GM21529 (cell line): Measurements from ENCODE around the gene GPR45.

ENCODE experiments used
- ATAC-seq: cut with Tn5 transposase; IDR thresholded peaks from one replicate; pipeline ENCODE4 v1.9.1; 2021; ENCODE audit not compliant: unreplicated experiment

GPR45 gene

DNA sequence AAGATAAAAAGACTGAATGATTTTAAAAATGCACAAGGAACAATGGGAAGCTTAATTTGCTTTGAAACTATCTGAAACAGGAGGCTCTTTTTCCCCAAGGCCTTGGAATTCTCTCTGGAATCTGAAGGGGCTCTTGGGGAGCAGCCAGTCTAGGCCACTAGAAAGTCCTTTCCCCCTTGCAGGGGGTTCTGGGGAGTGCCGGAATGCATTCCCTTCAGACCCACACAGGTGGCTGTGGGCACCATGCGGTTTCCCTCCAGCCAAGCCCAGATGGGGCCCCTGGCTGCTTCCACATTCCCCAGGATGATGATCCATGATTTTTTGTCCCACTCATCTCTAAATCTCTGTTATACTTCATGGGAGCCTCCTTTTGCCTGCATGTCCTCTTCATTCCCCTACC is 10.7 kb downstream of the GPR45 start:
- ATAC-seq: no peak

DNA sequence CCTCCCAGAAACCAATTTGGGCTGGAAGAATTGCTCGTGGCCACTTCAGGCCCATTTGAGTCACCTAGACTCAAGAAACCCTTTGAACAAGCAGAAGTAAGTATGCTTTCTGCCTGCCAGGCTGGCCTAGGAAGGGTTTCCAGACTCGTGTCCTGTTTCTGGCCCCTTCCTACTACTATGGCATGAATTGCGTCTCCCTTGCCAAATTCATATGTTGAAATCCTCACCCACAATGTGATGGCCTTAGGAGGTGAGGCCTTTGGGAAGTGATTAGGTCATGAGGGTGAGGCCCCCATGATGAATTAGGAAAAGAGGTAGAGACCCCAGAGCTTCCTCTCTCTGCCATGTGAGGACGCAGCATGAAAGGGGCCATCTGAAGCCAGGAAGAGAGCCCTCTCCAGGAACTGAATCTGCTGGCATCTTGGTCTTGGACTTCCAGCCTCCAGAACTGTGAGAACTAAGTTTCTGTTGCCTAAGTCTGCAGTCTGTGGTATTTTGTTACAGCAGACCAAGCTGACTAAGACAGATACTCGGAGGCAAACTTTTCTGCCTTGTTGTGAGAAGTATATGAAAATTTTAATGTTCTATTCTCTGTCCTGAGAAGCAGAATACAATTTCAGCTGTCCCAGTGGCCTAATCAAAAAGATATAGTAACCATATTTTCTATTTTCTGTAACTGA is 13.1 kb downstream of the GPR45 start:
- ATAC-seq: no peak

DNA sequence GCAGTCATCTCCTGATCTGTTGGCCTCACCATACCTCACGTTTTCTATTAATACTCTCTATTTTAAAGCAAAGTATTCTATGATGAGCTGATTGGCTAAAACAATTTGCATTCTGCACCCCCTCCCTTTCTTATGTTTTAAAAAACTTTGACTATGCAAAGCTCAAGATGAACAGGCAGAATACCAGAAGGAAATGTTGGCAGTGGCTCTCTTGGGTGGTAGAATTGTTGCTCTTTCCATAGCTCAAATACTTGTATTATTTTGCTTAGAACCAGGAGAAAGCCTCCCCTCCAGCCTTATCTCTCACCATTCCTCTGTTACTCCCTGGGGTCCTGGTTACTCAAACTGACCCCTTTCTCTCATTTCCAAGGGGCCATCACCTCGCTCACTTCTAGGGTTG is 14.4 kb downstream of the GPR45 start:
- ATAC-seq: no peak

DNA sequence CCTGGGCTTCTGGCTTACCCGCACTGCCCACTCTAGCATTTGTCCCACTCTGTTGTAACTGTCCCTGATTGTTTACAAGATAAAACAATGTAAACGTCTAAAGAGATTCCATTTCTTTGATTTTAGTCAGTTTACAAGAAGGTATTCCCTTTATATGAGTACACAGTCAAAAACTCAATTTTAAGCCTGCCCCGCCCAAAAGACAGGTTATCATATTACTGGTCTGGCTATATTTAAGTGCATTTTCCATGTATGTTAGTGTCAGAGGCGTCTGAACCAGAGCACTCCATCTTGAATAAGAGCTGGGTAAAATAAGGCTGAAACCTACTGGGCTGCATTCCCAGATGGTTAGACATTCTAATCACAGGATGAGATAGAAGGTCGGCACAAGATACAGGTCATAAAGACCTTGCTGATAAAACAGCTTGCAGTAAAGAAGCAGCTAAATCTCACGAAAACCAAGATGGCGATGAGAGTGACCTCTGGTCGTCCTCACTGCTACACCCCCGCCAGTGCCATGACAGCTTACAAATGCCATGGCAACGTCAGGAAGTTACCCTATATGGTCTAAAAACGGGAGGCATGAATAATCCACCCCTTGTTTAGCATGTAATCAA is 15.0 kb downstream of the GPR45 start:
- no peak for ATAC-seq

DNA sequence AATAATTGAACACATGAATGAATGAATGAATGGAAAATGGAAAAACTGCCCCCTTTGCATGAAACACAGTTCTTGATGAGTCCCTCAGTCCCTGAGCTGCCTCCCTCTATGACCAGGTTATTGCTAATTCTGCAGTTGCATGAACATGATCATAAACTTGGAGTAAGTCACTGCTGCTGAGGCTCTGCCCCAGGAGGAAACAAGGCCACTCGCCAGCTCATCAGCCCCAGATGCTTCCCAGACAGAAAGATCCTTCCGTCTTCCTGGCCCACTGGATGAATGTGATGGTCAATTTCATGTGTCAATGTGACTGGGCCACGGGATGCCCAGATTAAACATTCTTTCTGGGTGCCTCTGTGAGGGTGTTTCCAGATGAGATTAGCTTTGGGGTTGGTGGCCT is 16.4 kb downstream of the GPR45 start:
- ATAC-seq: no peak

DNA sequence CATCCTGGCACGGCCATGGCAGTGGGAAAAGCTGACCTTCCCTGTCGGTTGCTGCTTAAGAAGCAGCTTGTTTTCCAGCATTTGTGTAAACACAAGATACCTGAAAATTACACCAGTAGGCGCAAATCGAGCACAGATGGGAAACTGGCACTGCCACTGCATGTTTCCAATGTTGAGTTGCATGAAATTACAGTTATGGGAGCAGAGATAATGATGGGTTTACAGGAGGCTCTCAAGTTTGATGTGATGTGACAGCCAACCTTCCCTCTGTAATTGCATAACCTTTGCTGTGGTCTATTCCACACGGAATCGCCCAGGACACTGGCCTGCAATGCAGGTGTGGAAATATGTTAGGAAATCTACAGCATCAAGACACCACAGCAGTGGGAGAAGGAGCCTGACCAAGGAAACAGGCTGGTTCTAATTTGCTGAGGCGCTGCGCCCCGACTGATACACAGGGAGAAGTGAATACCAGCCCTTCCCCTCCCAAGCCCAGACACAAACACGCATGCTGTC is 17.4 kb downstream of the GPR45 start:
- no peak for ATAC-seq

DNA sequence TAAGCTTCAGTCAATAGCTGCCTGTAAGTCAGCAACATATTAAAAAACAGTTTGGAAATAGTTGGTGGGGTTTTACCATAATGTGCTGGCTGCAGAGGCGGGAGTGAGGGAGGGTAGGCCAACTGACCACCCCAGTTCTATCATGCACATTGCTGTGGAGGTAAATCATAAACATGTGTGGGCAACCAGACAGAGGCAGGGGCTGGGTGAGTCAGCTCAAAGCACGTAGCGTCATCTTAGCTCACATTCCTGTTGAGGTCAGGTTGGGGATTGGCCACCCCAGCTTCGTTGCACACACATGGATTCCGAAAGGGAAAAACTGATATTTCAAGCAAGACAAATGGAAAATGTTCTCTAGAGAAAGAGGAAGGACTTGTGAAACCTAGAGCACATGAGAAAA is 19.5 kb downstream of the GPR45 start:
- no peak for ATAC-seq

DNA sequence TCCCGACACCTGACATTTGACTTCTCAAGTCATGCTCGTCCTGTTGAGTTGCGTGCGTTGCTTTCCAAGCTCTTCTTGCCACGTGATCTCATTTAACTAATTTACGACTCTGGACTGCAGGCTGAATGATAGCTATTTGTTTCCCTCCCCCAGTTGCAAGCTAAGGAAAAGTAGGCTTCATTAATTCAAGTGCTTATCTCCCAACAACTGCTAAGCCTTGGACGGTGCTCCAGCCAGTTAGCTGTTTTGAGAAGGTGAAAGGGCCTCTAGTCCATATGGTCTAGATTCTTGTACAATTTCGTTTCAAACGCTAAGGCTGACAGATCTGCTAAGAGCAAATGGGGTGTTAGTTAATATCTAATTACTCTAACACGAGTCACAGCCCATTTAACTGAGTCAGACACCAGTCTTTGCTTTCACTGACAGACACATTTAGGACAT is 21.1 kb downstream of the GPR45 start:
- no peak for ATAC-seq

DNA sequence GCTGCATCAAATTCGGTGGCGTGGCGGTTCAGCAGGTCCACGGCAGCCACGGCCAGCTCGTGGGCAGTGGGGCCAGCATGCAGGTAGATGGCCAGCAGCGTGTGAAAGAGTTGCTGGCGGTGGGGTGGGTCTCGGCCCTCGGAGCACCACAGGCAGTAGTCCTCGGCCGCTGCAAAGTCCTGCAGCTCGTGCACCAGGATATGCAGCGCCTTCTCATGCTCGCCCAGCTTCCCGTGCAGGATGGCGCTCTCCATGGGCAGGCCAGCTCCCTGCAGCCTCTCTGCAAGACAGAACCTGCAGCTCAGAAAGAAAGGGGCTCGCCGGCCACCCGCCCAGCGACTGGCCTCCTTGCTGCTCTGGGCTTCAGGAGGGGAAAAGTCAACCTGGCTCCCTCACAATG is 27.9 kb downstream of the GPR45 start:
- ATAC-seq: no peak

DNA sequence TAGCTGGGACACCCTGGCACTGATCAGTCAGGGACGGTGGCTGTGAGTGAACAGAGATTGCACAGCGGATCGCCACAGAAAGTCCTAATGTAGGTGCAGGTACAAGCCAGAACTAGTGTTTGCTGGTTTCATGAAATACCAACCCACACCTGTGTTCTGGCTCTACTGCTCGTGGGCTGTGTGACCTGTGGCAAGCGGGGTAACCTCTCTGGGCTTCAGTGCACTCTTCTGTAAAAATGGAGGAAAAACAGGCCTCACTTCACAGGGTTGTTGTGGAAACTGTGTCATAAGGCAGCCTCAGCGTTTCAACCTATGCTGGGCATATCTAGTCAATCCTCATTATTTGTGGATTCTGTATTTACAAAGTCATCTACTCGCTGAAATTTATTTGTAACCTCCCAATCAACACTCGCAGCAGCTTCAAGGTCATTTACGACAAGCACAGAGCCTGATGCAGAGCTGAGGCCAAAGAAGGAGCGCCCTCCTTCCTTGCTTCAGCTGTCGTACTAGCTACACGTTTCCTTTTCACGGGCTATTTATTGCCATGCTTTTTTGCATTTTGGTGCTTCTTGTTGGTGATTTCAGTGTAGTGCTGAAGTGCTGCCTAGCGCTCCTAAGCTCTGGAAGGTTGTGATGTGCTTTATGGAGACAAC is 30.0 kb downstream of the GPR45 start:
- no peak for ATAC-seq

DNA sequence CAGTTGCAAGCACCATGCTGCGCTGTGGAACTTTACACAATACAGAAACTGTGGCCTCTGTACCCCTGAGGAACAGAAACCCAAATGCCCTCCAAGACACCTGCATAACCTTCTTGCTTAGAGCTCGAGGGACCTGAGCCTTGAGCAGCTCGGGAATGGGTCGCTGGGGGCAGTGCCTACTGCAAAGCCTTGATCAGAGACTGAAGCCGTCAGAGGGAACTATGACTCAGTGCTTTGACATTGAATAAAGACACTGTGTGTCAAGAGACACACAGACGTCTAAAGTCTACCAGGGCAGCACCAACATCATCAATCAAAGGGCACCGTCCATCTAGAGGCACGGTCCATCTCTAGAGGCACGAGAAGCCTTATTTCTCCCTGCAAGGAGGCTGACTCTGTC is 30.6 kb downstream of the GPR45 start:
- no peak for ATAC-seq

DNA sequence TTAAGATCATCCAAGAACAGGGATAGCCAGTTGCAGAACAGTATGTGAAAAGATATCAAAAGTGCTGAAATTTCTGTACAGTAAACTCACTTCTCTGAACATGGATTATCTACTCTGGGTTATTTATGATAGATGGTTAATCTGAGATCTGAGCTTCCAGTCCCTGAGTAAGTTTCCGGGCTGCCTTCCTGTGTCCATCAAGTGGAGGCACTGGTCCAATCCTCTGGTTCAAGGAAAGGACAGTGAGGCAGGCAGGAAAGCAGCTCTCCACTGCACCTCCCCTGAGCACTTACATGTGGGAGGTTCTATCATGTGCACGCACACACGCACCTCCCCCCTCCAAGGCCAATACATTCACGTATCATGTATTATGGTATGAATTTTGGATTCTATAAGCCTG is 32.5 kb downstream of the GPR45 start:
- ATAC-seq: no peak

DNA sequence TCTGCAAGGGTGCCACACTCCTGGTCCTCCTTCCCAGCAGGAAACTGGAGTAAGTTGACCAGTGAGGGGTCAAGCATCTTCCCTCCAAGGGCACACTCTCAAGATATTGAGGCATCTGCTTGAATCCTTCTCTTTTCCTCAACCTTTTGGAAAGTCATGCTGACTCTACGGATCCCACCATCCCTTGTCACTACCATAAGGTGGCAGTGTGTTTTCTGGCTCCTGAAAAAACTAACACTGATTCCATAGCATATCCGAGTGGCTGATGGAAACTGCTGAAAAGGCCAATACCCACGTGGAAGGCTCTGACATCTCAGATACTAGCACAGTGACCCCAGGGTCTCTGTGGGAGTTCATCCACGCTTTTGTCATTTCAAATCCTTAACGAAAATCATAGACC is 37.1 kb downstream of the GPR45 start:
- ATAC-seq: no peak

DNA sequence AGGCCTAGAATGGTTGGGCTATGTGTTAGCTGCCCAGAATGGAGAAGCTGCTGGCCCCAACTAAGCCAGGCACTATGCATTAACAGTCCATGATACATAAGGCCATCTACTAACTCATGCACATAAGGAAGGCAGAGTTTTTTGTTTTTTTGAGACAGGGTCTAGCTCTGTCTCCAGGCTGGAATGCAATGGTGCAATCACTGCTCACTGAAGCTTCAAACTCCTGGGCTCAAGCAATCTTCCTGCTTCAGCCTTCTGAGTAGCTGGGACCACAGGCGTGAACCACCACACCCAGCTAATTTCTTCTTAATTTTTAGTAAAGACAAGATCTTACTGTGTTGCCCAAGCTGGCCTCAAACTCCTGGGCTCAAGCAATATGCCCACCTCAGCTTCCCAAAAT is 37.6 kb downstream of the GPR45 start:
- no peak for ATAC-seq

DNA sequence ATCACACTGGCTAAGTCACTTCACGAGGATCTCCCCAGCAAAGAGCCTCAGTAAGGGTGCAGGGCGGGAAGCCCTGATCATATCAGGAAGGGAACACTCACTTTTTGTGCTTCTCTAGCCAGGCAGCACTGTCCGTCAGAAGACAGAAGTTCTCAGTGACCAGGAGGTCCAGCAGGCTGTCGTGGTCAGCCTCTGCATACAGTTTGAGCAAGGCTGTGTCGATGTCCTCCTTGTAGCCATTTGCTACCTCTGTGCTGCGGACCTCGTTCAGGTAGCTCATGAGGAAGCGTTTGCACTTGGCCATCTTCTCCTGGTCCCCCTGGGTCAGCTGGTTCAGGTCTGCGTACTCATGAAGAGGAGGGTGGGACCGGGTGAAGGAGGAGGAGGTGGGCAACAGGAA is 38.7 kb downstream of the GPR45 start:
- ATAC-seq: no peak

DNA sequence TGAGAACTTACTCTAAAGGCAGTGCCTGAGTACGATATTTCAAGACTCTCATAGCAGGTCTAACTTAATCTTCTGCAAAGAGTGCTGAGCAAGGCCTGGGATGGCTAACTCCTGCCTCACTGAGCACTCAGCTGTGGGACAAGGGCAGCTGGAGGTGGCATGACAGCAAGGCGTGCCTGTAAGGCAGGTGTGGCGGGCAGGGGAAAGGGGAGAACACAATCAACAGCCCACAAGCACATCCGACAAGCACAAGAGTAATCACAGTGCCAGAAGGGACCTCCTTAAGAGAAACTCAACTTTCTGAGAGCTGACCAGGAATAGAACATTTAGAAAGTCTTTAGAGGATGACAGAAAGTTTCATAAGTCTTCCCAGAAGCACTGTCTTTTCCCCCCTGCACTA is 42.0 kb downstream of the GPR45 start:
- no peak for ATAC-seq

DNA sequence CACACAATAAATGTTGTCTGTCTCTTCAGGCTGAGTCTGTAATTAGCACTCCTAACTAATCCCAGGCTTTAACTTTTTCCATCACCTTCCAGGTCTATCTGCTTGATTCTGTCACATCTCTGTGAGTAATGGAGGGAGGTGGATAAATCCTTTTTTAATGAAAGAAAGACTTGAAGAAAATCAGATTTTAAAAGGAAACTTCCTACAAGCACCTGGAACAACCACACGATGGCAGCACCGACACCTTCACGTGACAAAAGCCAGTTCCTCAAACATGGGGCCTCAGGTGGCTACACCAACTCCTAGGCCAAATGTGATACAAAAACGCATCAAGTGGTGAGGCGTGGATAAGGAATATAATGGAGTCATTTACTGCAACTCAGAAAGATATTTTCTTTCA is 46.1 kb downstream of the GPR45 start:
- peak; percentile 79 for ATAC-seq

DNA sequence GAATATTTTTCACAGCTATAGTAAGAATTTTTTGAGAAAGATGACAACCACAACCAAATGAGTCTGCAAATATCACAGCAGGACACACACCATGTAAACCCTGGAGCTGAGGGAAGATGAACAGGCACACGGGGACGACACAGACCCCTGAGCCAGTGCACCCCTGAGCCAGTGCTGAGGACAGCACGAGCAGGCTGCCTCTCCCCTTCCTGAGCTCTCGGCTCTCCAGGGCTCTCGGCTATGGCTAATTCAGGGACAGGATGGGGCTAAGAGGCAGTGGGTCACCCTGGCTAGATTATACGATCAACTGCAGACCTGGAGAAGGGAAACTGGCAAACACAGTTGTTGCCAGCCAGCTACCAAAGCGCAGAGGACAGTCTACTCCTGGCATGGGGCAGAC is 46.6 kb downstream of the GPR45 start:
- no peak for ATAC-seq

DNA sequence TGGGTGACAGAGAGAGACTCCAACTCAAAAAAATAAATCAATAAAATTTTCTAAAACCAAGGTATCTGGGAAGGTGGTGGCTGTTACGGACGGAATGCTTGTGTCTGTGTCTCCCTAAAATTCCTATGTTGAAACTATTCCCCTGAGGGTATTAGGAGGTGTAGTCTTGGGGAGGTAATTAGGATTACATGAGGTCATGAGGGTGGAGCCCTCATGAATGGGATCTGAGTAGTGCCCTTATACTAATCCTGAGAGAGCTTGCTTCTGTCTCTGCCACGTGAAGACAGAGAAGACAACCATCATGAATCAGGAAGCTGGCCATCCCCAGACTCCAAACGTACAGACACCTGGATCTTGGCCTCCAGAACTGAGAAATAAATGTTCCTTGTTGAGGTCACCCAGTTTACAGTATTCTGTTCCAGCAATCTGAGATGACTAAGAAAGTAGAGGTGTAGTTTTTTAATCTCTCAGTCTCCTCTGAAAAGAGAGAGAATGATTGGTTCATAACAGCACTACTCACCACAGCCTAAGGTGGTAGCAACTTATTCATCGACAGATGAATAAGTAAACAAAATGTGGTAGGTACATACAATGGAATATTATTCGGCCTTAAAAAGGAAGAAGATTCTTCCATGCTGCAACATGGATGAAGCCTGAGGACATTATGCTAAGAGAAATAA is 49.6 kb downstream of the GPR45 start:
- no peak for ATAC-seq

DNA sequence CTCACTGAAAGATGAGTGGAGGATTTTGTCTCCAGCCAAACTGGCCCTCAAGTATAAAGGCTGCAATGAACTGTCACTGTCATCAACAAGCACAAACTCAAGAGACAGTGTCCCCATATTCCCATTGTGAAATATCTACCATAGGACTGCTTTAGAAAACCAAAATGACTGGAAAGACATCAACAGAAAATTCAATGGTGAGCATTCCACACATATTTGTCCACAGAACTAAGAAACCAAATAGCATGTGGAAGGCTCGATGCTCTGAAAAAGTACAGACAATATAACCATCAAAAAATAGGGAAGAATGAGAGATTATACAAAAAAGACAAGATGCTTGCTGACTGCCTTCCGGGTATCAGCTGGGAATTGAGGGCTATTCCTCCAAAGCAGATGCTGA is 50.4 kb downstream of the GPR45 start:
- ATAC-seq: no peak
